IPS-18c (cell line): ENCODE measurements around the gene CMTM1.
"Not testable (repeated sequence)": the region's sequence is repeated elsewhere in the genome, so short reads cannot be mapped to it uniquely, and the experiment has no call there.

Experiments used
- H3K4me3 ChIP-seq: 2 replicates; pipeline ENCODE4 v1.7.0; 2013; ENCODE audit warnings: low read depth, mild to moderate bottlenecking, low read length, moderate library complexity; ENCODE audit not compliant: insufficient read depth
- H3K9me3 ChIP-seq: one replicate; pipeline ENCODE4 v1.6.1; 2013; ENCODE audit warnings: mild to moderate bottlenecking, low read length, moderate library complexity; ENCODE audit not compliant: control insufficient read depth, insufficient read depth

CMTM1 gene

DNA sequence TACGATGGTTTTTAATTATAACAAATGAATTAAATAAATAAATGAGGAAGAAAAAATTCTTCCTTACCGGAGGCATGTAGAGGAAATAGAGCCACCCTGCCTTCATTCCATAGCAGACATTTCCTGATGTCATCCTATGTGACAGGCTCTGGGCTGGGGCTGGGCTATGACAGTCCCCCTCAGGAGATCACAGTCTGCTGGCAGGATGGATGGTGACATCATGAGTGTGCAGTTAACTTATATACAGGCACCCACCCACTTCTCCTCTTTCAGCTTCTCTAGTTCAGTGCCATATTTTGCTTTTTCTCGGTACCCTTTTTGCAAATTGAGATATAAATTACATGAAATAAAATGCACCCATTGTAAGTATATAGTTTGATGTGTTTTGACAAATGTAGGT is 31.9 kb downstream of the CMTM1 start:
- Histone ChIP-seq H3K4me3 (no peak overlapping the region), H3K9me3 (no peaks in the 10 kb centered on the region)

DNA sequence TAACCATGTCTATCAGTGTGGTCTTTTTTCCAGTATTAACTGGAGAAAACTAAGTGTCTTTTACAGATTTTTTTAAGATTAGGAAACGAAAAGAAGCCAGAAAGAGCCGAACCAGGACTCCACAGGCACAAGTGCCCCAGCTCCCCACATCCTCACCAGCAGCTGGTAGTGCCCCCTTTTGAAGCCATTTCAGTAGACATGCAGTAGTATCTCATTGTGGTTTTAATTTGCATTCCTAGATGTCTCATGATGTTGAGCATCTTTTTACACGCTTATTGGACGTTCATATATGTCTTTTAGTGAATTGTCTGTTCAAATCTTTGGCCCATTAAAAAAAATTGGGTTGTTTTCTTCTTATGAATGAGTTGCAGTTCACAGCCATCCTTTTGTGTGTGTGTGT is 33.5 kb downstream of the CMTM1 start:
- Histone ChIP-seq H3K4me3 (no peak overlapping the region), H3K9me3 (no peaks in the 10 kb centered on the region)

DNA sequence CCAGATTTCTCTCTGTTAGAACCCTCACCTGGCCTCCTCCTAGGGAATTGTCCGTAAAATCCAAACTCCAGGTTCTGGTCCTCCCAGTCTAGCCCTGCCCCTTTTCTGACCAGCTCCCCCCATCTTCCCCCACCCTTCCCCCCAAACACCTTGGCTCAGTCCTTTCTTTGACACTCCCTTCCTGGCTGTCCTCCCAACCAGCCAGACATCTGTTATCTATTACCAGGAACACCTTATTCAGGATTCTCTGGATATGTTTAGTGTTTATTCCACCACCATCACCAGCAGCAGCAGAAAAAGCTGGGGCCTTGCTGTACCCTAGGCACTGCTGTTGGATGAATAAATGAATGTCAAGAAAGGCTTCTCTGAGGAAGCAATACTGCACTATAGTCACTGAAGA is 34.2 kb downstream of the CMTM1 start:
- H3K9me3 ChIP-seq: no peaks in the 10 kb centered on the region

DNA sequence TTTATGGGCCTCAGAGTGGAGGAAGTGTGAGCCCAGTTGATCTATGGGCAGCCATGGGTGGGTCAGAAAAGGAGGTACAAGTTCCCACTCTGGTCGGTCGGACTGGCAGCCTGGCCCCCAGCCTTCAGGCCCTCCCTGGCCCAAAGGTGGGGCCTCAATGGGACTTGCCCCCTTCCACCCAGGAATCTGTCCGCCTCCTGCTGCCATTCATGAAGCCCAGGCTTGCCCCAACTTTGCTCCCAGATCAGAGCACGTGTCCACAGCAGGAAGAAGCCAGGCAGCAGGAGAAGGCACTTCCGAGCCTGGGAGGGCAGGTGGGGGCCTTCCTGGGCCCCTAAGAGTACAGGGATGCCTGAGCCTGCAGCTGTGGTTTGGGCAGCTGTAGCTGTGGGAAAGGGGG is 35.2 kb downstream of the CMTM1 start:
- no peak overlapping the region for H3K4me3 ChIP-seq
- no peaks in the 10 kb centered on the region for H3K9me3 ChIP-seq

More for the DNA sequence above, 34.2 kb downstream of the CMTM1 start:
- H3K4me3 ChIP-seq: no peak overlapping the region

DNA sequence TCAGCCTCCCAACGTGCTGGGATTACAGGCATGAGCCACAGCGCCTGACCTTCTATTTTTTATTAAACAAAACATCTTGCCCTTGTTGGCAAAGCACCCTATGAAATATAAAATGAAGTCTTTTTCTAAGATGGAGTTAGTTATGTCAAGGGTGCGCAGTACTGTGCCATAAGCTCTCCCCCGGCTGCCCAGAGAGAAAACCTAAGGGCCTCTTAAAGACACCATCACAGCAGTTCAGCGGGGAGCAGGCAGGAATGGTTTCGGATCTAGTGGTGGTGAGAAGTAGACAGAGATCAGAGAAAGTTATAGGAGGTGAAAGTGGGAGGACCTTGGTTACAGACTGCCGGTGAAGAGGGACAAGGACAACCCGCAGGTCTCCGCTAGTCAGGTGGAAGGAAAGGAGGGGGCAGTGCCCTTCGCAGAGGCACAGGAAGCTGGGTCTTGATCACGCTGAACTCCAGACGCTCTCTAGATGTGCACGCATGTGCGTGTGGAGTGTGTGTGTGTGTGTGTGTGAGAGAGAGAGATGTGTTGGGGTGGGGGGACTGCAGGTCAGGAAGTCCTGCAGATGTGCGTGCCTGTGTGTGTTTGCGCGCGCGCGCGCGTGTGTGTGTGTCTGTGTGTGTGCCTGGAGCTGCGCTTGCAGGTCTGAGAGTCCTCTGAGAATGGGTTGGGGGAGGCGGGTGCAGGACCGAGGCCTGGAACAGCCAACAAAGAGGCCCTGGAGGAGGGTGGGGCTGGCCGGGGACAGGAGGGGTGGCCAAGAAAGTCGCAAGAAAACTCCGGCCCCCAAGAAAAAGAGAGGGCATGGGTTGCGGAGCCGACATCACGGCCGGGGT is 37.5 kb downstream of the CMTM1 start:
- peak overlapping the region; percentile 65 for H3K4me3 ChIP-seq
- no peaks in the 10 kb centered on the region for H3K9me3 ChIP-seq

DNA sequence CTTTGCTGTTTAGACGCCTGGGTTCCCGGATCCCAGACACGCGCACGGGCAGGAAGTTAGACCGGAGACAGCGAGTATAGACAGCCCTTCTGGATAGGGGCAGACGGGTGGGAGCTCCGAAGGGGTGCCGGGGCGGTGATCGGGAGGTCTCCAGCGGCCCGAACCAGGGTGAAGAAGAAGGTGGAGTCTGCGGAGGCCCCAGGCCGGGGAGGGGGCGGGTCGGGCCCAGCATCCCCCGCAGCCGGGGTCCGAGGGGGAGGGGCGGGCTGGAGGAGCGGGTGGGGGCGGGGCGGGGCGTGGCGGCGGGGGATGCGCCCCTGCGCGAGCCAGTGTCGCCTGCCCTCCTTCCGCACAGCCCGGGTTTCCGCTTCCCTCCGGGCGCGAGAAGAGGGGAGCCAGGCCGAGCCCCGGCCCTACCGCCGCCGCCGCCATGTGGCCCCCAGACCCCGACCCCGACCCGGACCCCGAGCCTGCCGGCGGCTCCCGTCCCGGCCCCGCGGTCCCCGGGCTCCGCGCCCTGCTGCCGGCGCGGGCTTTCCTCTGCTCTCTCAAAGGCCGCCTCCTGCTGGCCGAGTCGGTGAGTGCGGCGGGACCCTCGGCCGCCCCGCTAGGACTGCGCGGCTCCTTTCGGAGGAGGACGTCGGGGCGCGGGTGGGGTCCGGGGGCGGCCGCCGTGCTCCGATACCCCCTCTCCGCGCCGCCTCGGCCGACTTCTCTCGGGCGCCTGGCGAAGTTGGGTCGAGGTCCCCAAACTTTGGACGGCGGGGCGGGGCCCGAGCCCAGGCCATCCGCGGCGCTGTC is 38.3 kb downstream of the CMTM1 start, which contains the start of gene CMTM3:
CMTM3 (plus strand) TSS at position 329 of the 801 bp plus-strand sequence; CDS start at position 431, 102 bp downstream.
- no peaks in the 10 kb centered on the region for H3K9me3 ChIP-seq
- H3K4me3 ChIP-seq: peak within 1 kb of the TSS; percentile 79

DNA sequence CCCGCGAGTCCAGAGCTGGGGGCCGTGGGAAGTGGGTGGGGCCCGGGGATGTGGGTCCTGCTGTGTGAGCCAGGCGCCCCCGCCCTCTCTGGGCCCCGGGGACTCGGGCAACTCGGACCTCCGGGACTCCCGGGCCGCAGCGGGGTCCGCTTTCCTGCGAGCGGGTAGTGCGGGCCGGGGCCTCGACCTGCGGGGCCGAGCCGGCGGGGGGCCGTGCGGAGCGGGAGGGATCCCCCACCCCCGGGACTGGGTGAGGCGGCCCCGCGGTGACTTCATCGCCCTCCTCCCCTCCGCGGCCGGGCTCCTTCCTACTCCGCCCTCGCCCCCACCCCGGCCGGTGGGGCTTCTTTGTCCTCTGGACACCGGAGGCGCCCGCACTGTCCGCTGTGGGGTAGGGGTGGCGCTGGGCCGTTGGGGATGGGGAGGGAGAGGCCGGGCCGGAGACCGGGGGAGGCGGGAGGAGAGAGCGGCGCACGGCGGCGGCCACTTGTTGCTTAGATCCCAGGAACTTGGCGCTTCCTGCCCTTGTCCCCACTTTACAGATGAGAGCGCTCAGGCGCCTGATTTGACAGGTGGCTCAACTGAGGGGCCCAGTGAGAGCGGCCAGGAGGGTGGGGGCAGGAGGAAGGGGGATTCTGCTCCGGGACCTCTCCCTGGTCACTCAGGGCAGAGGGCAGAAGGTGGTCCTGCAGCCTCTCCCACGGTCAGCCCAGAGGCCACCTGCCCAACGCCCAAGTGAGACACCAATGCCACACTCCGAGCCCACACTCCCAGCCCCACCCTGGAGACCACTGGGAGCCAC is 39.1 kb downstream of the CMTM1 start:
- peak overlapping the region; percentile 79 for H3K4me3 ChIP-seq
- H3K9me3 ChIP-seq: no peaks in the 10 kb centered on the region

DNA sequence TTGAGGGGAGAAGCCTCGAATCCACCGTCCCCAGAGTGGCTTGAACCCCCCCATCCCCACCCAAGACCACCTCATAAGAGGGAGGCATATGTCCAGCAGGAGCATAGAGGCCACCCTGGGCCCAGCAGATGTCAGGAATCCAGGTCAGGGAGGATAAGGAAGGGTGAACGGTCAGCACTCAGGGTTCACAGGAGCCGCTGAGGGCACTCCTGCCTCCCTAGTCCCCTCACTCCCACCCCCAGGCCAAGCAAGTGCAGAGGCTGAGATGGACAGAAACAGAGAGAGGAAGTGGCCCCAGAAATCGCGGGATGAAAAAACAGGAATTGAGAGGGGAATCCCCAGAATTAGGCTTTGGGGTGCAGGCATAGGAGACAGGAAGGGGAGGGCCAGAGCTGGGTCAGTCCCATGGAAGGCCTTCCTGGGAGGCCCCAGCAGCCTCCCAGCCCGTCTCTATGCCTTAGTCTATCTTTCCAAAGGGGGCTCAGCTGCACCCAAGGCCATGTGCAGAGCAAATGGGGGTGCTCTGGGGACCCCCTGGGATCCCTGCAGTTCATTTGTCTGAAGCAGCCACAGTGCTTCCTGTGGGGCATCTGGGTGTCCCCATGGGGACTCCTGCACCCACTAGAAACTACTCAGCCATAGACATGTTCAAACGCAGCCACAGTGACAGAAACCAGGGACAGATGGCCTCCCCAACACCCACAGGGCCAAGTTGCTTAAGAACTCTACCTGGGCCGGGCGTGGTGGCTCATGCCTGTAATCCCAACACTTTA is 39.9 kb downstream of the CMTM1 start:
- peak overlapping the region; percentile 79 for H3K4me3 ChIP-seq

DNA sequence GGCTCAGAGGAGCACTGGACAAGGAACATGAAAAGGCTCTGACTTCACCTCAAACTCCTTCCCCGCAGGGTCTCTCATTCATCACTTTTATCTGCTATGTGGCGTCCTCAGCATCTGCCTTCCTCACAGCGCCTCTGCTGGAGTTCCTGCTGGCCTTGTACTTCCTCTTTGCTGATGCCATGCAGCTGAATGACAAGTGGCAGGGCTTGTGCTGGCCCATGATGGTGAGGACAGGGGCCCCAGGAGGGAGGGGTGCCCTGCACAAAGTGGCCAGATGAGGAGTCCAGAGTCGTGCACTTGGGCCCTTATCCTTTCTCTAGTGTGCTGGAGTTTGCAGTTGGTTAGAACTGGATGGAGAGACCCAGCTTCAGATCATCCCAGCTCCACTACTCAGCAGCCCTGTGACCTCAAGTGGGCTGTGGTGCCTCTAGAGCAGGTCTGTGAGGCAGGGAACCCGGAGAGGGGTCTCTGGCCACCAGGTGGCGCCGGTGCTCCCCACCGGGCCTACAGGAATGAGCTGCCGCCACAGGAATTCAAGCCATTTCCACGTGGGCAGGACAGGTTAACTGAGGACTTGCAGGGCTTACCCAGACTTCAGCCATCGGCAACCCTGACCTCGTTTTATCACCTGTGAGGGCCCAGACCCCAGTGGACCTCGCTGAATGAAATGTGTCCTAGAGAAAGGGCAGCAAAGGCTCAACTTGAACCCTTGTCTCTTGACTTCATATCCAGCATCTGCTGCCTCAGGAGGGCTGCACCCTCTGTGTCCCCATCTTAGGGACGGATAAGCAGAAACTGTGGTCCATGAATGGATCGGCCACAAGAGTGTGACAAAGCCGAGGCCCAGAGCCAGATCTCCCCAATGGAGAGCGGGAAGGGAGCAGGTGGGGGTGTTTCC is 42.3 kb downstream of the CMTM1 start:
- Histone ChIP-seq H3K9me3 (no peaks in the 10 kb centered on the region), H3K4me3 (no peak overlapping the region)

More for the DNA sequence above, 39.9 kb downstream of the CMTM1 start:
- H3K9me3 ChIP-seq: no peaks in the 10 kb centered on the region

DNA sequence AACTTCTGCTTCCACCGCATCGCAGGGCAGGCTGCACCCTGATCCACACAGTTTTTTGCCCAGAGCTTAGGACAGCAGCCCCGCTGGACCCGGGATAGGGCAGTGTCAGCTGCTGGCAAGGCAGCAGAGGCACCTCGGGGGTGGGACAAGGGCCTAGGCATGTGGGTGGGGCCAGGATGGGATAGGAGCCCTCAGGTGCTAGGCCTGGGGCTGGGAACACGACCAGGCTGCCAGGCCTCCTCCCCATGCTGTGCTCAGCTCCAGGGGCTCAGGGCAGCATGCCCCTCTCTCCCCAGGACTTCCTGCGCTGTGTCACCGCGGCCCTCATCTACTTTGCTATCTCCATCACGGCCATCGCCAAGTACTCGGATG is 42.9 kb downstream of the CMTM1 start:
- H3K4me3 ChIP-seq: no peak overlapping the region

DNA sequence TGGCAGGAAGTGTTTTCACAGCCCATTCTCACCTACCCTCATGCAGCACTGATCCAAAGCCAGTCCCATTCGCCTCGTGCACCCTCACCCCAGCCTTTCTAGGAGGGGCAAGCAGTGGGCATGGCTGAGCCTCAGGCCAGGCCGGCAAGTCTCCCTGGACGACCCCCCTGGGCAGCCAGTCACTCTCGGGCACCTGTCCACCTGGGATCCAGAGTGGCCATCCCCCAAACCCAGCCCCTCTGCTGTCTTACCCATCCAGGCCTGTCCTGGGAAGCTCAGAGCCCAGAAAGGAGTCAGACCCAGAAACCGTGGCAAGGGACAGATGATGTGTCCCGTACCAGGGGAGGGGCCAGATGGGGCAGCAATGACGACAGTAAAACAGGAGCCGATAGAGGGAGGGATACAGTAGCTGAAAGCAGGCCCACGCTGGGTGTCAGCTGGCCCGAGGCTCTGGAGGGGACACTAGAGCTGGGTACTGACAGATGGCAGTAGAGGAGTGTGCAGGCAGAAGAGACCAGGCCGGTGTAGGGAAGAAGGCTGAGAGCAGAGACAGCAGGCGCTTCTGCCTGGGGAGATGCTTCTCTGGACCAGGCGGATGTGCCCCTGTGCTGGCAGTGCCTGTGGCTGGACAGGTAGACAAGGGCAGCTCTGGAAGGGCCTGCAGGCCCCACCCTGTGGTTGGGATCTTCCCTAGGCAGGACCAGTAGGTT is 44.0 kb downstream of the CMTM1 start:
- Histone ChIP-seq H3K4me3 (no peak overlapping the region), H3K9me3 (no peaks in the 10 kb centered on the region)

More for the DNA sequence above, 42.9 kb downstream of the CMTM1 start:
- H3K9me3 ChIP-seq: no peaks in the 10 kb centered on the region

DNA sequence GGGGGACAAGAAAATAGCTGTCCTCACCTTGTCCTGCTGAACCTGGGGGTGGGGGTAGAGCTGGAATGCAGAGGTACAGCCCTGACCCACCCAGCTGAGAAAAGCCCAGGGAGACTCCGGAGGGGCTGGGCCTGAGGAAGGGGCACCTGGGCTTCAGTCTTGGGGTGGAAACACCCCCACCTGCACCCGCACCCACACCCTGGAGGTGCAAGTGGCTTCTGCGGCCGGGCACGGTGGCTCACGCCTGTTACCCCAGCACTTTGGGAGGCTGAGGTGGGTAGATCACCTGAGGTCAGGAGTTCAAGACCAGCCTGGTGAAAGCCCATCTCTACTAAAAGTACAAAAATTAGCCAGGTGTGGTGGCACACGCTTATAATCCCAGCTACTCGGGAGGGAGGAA is 45.7 kb downstream of the CMTM1 start:
- not testable (repeated sequence) for H3K4me3 ChIP-seq, H3K9me3 ChIP-seq

DNA sequence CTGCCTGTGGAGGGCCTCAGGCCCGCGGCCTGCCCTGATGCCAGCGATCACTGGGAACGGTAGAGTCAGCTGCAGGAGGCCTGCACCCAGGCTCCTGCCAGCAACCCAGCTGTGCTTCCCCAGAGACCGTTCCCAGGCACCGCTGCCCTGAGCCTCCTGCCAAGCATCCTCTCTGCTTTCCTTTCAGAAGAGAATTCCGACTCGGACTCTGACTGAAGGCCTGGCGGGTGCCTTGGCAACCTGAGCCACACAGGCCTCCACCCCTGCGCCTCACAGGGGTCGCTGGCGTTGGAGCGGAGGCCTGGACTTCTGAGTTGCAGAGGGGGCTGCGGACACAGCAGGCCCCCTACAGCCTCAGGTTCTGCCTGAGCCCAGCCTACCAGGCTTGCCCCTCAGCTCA is 46.2 kb downstream of the CMTM1 start:
- Histone ChIP-seq H3K9me3 (no peaks in the 10 kb centered on the region), H3K4me3 (no peak overlapping the region)

DNA sequence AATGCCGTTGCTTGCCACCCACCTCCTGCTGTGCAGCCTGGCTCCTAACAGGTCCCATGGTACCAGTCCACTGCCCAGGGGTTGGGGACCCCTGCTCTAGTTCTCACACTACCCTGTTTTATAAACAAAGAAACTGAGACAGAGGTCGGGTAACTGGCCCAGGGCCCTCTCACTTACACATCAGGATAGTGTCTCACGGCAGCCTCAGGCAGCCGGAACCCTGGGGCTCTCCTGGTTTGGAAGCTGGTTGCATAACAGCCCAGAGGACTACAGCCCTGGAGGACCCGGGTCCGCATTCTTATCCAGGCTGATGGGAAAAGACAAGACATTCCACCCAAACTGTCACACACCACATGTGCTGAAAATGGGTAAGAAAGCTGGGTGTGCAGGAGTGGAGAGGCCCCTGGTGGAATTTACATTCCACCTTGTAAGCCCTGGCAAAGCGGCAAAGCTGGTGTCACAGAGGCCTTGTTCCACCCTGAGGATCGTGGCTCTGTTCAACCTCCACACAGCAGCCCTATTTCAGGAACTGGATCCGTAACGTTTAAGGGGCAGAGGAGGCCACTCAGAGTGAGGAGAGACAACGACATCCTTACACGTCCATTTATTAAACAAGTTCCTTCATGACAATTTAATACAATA is 48.0 kb downstream of the CMTM1 start:
- H3K9me3 ChIP-seq: no peaks in the 10 kb centered on the region
- H3K4me3 ChIP-seq: no peak overlapping the region

DNA sequence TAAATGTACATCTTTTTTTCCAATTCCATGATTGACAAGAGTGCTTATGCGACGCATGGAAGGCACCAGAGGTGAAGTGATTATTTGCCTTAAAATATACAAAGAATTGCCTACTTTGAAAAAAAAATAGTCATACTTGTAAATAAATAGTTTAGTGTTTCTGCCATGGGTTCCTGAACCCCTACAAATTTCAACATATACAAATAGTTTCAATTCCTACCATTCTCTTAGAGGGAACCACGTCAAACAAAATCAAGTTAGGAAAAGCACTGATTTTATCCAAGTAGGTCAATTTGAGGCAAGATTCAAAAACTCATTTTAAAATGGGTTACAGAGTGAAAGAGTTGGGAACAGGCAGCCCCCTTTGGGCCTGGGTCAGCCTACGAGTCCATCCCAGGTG is 49.9 kb downstream of the CMTM1 start:
- H3K4me3 ChIP-seq: no peak overlapping the region
- no peaks in the 10 kb centered on the region for H3K9me3 ChIP-seq
